HEK293 (cell line): ENCODE data around the gene RFX4.

Source experiments
- BCL11A ChIP-seq: fragments of 450-650 bp; formaldehyde crosslinking; IDR thresholded peaks from 2 replicates; pipeline ENCODE4 v1.5.1; 2016; ENCODE audit warnings: low read depth, missing biosample characterization, missing genetic modification characterization
- CTCF ChIP-seq: fragments of 450-650 bp; formaldehyde crosslinking; IDR thresholded peaks from 2 replicates; pipeline ENCODE4 v1.5.1; 2016; ENCODE audit warnings: missing biosample characterization, missing genetic modification characterization
- KLF8 ChIP-seq: fragments of 450-650 bp; formaldehyde crosslinking; IDR thresholded peaks from 2 replicates; pipeline ENCODE4 v1.5.1; 2016; ENCODE audit warnings: missing biosample characterization, missing genetic modification characterization
- REST ChIP-seq: fragments of 450-650 bp; formaldehyde crosslinking; IDR thresholded peaks from 2 replicates; pipeline ENCODE4 v1.5.1; 2016; ENCODE audit warnings: missing biosample characterization, missing genetic modification characterization
- SP2 ChIP-seq: fragments of 450-650 bp; formaldehyde crosslinking; IDR thresholded peaks from 2 replicates; pipeline ENCODE4 v1.5.1; 2016; ENCODE audit warnings: missing biosample characterization, missing genetic modification characterization
- ZIC2 ChIP-seq: fragments of 450-650 bp; formaldehyde crosslinking; IDR thresholded peaks from 2 replicates; pipeline ENCODE4 v1.5.1; 2016; ENCODE audit warnings: missing biosample characterization, missing genetic modification characterization
- ZNF146 ChIP-seq: fragments of 450-650 bp; formaldehyde crosslinking; IDR thresholded peaks from 2 replicates; pipeline ENCODE4 v1.5.1; 2016; ENCODE audit warnings: missing biosample characterization, missing genetic modification characterization
- ZNF248 ChIP-seq: fragments of 450-650 bp; formaldehyde crosslinking; IDR thresholded peaks from 2 replicates; pipeline ENCODE4 v1.5.1; 2017; ENCODE audit warnings: missing biosample characterization, missing genetic modification characterization
- ZSCAN23 ChIP-seq: fragments of 450-650 bp; formaldehyde crosslinking; IDR thresholded peaks from 2 replicates; pipeline ENCODE4 v1.5.1; 2016; ENCODE audit warnings: missing biosample characterization, missing genetic modification characterization

DNA sequence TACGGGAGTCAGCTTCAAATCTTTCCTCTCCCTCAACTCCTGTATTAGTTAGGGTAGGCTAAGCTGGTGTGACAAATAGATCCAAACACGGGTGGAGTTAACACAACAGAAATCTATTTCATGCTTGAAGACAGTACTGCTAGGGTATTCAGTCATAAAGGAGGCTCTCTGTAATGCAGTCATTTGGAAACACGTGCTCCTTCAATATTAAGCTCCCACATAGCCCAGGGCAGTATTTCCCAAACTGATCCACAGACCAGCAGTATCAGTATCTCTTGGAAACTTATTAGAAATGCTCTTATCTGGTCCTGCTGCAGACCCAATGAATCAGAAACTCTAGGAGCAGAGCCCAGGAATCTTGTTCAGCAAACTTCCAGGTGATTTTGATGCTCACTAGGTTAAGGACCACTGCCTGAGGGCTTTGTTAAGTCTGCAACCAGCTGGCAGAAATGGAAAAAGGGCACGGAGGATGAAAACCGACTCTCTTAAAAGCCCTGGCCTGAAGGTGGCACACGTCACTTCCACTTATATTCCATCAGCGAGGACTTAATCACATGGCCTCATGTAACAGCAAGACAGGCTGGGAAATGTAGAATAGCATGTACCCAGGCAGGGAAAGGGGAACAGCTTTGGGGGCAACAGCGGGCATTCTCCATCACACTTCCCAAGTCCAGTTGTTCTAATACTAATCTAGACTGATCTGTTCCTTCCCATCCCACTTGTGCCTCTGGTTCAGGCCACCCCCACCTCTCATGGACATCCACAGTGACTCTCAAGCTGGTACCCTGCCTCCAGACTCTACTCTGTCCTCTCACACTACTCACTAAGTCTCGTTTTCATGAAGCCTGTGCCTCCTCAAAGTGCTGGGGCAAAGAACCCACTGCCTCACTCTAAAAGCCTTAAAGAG lies 153.5 kb downstream of the RFX4 start:
- TF ChIP-seq CTCF (0 out of 2 replicates have a peak, but pooled peaks have one; percentile 23), ZIC2 (tag by site-specific recombination) (no peak), BCL11A (tag by site-specific recombination) (no peak), SP2 (tag by site-specific recombination) (no peak), ZSCAN23 (tag by site-specific recombination) (no peak), REST (tag by site-specific recombination) (no peak), ZNF248 (no peak), ZNF146 (tag by site-specific recombination) (no peak), KLF8 (tag by site-specific recombination) (no peak)
